ENCODE data around the gene AP1M2. TPM values are rescaled to one million over a fixed set of nuclear protein-coding genes. Genes with fewer than 3 reads are reported as not detected.
"Not testable (repeated sequence)": the region's sequence is repeated elsewhere in the genome, so short reads cannot be mapped to it uniquely, and the experiment has no call there.

The AP1M2 gene
- total RNA-seq, 2 donors from 2014 or later, result 28.1 to 85.8 TPM

DNA sequence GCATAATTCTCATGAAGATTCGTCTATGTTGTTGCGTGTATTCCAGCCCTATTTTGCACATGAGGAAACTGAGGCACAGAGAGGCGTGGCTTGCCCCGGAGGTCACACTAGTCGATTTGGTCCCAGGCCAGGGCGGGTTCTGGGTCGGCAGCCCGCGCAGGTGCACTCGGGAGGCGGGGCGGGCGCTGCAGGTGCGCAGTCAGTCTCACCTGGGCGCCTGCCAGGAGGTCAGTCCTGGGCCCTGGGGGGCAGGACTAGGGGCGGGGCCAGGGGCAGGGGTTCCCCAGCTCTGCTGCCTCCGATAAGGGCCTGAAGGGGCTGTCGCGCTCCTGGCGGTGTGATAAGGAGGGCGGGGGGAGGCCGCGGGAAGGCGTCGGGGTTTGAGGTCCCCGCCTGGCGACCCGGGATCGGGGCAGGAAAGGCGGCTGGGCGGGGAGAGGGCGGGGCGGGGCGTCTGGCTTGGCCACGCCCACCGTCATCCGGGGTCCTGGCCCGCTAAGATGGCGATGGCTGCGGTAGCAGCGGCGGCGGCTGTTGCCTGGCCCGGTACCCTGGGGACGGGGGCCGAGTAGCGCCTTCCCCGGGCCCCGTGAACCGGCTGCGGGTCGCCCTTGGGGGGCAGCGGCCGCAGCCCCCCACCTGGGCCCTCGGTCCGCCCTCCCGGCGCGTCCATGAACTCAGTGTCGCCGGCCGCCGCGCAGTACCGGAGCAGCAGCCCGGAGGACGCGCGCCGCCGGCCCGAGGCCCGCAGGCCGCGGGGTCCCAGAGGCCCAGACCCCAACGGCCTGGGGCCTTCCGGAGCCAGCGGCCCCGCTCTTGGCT lies 43.5 kb downstream of the AP1M2 start, which contains the start of gene ATG4D:
Gene ATG4D (plus strand): TSS at position 485 of the 822 bp plus-strand sequence. CDS start 187 bp downstream, at position 672.
- Histone ChIP-seq H3K4me3 (peak within 1 kb of the TSS; percentile 100), H3K36me3 (peaks cover 0 to 12% of the 10 kb centered on the region in 2 donors), H3K9me3 (no peaks in the 10 kb centered on the region), H3K27ac (peak within 1 kb of the TSS; percentile 85 to 87), H3K27me3 (replicated peaks; ENCODE audit: insufficient read depth) (no peaks in the 10 kb centered on the region), H3K4me1 (replicated peaks) (peaks cover 4% of the 10 kb centered on the region)
- intact Hi-C loops (cut with DNase I), result no loop called here
- 1% methylated on average over 31 of the region's 79 CpGs for WGBS
- TF ChIP-seq, protein P1, sequence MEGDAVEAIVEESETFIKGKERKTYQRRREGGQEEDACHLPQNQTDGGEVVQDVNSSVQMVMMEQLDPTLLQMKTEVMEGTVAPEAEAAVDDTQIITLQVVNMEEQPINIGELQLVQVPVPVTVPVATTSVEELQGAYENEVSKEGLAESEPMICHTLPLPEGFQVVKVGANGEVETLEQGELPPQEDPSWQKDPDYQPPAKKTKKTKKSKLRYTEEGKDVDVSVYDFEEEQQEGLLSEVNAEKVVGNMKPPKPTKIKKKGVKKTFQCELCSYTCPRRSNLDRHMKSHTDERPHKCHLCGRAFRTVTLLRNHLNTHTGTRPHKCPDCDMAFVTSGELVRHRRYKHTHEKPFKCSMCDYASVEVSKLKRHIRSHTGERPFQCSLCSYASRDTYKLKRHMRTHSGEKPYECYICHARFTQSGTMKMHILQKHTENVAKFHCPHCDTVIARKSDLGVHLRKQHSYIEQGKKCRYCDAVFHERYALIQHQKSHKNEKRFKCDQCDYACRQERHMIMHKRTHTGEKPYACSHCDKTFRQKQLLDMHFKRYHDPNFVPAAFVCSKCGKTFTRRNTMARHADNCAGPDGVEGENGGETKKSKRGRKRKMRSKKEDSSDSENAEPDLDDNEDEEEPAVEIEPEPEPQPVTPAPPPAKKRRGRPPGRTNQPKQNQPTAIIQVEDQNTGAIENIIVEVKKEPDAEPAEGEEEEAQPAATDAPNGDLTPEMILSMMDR (IDR thresholded peaks at IDR 0.05), result peak in 1 of 4 experiments; percentile 23
- TF ChIP-seq POLR2A (IDR thresholded peaks at IDR 0.05) (peak; percentile 78), POLR2AphosphoS5 (IDR thresholded peaks at IDR 0.05) (peak; percentile 25)
- DNase-seq (ENCODE audit: low spot score), result peak; percentile 66

DNA sequence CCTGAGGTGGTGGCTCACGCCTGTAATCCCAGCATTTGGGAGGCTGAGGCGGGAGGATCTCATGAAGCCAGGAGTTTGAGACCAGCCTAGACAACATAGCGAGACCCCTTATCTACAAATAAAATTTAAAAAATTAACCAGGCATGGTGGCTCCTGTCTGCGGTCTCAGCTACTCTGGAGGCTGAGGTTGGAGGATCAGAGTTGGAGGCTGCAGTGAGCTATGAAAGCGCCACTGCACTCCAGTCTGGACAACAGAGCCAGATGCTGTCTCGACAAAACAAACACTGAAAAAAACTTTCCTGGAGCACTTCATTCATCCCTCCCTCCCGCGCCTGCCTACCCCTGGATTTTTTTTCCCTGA lies 44.1 kb downstream of the AP1M2 start:
- no peak for TF ChIP-seq POLR2AphosphoS5 (IDR thresholded peaks at IDR 0.05)
- no peak for TF ChIP-seq POLR2A (IDR thresholded peaks at IDR 0.05)
- DNase-seq (ENCODE audit: low spot score), result no peak
- H3K4me3 ChIP-seq, result peak overlapping the region; percentile 100
- no peak overlapping the region for H3K27ac ChIP-seq
- H3K27me3 ChIP-seq (replicated peaks; ENCODE audit: insufficient read depth), result no peaks in the 10 kb centered on the region
- H3K4me1 ChIP-seq (replicated peaks), result peaks cover 4% of the 10 kb centered on the region
- 51% methylated on average over 8 of the region's 8 CpGs for WGBS
- intact Hi-C loops (cut with DNase I), result no loop called here
- no peaks in the 10 kb centered on the region for H3K9me3 ChIP-seq
- H3K36me3 ChIP-seq, result peaks cover 0 to 12% of the 10 kb centered on the region in 2 donors

DNA sequence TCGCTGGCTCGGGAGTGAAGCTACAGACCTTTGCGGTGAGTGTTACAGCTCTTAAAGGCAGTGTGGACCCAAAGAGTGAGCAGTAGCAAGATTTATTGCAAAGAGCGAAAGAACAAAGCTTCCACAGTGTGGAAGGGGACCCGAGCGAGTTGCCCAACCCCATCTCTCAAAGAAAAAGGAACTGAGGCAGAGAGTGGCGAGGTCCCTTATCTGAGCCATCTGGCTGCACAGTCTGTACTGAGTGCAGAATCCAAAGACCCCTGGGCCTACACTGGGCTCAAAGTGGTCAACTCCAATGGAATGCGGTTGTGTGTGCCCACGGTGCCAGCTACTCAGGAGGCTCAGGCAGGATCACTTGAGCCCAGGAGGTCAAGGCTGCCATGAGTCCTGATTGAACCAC lies 48.1 kb downstream of the AP1M2 start:
- H3K4me1 ChIP-seq (replicated peaks); H3K4me3 ChIP-seq; intact Hi-C loops (cut with DNase I); DNase-seq (ENCODE audit: low spot score); H3K27me3 ChIP-seq (replicated peaks; ENCODE audit: insufficient read depth); H3K36me3 ChIP-seq; H3K27ac ChIP-seq; H3K9me3 ChIP-seq: not testable (repeated sequence)
- WGBS, result 73% methylated on average over 9 of the region's 9 CpGs

DNA sequence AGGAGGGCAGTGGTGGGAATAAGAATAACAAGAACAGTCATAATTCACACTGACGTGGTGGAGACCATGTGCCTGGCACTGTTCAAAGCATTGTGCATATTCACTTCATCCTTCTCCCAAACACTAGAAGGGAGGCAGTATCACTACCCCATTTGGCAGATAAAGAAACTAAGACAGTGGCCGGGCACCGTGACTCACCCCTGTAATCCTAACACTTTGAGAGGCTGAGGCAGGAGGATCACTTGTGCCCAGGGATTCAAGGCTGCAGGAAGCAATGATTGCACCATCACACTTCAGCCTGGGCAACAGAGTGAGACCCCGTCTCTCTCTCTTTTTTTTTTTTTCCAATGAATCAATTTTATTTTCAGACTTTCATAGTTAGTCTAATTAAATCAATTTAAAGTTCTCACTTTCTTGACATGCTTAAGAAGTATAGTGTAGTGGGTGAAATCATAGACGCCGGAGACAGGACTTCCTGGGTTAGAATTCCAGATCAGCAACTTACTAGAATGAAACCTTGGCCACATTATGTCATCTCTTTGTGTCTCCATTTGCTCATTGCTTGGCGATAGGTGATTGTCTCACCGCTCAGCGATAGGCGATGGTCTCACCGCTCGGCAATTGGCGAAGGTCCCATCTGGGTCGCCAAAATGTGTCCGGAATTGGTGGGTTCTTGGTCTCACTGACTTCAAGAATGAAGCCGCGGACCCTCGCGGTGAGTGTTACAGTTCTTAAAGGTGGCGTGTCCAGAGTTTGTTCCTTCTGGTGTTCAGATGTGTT lies 48.7 kb downstream of the AP1M2 start:
- H3K27me3 ChIP-seq (replicated peaks; ENCODE audit: insufficient read depth), result no peaks in the 10 kb centered on the region
- no peaks in the 10 kb centered on the region for H3K36me3 ChIP-seq
- DNase-seq (ENCODE audit: low spot score), result no peak
- TF ChIP-seq, protein P1 (IDR thresholded peaks at IDR 0.05), result no peak
- TF ChIP-seq POLR2A (IDR thresholded peaks at IDR 0.05) (no peak), POLR2AphosphoS5 (IDR thresholded peaks at IDR 0.05) (no peak)
- 78% methylated on average over 20 of the region's 20 CpGs for WGBS
- no peaks in the 10 kb centered on the region for H3K9me3 ChIP-seq
- no peaks in the 10 kb centered on the region for H3K4me1 ChIP-seq (replicated peaks)
- H3K4me3 ChIP-seq, result no peak overlapping the region
- H3K27ac ChIP-seq, result no peak overlapping the region
- intact Hi-C loops (cut with DNase I), result no loop called here

DNA sequence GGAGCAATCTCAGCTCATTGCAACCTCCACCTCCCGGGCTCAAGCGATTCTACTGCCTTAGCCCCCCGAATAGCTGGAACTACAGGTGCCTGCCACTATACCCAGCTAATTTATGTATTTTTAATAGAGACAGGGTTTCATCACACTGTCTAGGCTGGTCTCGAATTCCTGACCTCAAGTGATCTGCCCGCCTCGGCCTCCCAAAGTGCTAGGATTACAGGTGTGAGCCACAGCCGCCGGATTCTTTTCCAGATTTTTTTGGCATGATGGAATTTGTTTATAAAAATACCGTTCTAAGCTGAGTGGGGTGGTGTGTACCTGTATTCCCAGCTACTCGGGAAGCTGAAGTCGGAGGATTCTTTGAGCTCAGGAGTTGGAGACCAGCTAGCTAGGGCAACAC lies 49.4 kb downstream of the AP1M2 start:
- no peak for DNase-seq (ENCODE audit: low spot score)
- TF ChIP-seq POLR2AphosphoS5 (IDR thresholded peaks at IDR 0.05), result no peak
- no peak for TF ChIP-seq POLR2A (IDR thresholded peaks at IDR 0.05)
- TF ChIP-seq, protein P1 (IDR thresholded peaks at IDR 0.05), result no peak
- Histone ChIP-seq H3K4me3 (no peak overlapping the region), H3K4me1 (replicated peaks) (no peaks in the 10 kb centered on the region), H3K27me3 (replicated peaks; ENCODE audit: insufficient read depth) (no peaks in the 10 kb centered on the region), H3K27ac (no peak overlapping the region), H3K36me3 (no peaks in the 10 kb centered on the region), H3K9me3 (no peaks in the 10 kb centered on the region)
- intact Hi-C loops (cut with DNase I), result no loop called here
- 82% methylated on average over 11 of the region's 11 CpGs for WGBS

Measured in prostate gland (tissue), 2 donors.